ENCODE results near the gene DDX28. TPM values are rescaled to one million over a fixed set of nuclear protein-coding genes. Genes with fewer than 3 reads are reported as not detected.
"Not testable (repeated sequence)": the region's sequence is repeated elsewhere in the genome, so short reads cannot be mapped to it uniquely, and the experiment has no call there.

Gene DDX28
- total RNA-seq, 1 experiment from 2014 or later: 19.6 TPM

DNA sequence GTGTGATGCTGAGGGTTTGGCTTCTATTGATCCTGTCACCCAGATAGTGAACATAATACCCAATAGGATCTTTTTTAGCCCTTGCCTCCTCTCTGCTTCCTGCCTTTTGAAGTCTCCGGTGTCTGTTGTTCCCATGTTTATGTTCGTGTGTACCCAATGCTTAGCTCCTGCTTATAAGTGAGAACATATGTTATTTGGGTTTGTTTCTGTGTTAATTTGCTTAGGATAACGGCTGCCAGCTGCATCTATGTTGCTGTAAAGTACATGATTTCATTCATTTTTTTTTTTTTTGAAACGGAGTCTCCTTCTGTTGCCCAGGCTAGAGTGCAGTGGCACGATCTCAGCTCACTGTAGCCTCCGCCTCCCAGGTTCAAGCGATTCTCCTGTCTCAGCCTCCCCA is 23.1 kb upstream of the DDX28 start:
- in situ Hi-C loops (cut with HindIII; ENCODE audit: low pct_unique_long_range_greater_than_20kb, low sequenced_read_pairs): no loop called here
- DNase-seq (ENCODE audit: low read depth, low spot score): no peak

DNA sequence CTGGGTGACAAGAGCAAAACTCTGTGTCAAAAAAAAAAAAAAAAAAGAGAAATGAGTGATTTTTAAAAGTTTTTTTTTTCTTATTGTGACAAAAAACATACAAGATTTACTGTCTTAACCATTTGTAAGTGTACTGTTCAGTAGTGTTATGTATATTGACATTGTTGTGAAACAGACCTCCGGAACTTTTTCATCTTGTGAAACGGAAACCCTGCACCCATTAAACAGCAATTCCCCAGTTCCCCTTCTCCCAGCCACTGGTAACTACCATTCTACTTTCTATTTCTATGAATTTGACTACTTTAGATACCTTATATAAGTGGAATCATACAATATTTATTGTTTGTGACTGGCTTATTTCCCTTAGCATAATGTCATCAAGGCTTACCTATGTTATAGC is 18.8 kb upstream of the DDX28 start:
- DNase-seq (ENCODE audit: low read depth, low spot score): no peak
- in situ Hi-C loops (cut with HindIII; ENCODE audit: low pct_unique_long_range_greater_than_20kb, low sequenced_read_pairs): no loop called here

DNA sequence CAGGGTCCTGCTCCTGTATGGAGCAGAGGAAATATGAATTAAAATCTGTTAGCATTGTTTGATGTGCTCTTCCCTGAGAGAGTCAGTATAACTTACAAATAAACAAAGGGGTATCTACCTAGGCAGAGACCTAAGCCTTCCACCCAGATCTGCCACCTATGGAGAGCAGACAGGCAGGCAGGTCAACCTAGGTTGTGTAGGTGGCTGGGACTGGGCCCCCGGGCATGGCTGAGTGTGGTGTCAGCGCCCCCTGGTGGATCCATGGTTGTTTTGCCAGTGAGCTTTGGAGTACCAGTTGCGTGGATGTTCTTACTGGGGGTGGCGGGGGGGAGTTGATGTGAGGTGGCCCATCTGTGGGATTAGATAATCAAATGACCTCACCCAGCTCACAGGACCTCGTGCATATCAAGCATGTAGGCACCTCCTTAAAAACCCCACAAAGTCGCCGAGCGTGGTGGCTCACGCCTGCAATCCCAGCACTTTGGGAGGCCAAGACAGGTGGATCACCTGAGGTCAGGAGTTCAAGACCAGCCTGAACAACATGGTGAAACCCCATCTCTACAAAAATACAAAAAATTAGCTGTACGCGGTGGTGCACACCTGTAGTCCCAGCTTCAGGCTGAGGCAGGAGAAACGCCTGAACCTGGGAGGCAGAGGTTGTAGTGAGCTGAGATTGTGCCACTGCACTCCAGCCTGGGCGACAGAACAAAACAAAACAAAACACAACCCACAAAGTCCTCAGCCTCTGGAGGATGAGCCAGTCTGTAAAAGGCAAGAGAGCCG is 17.7 kb upstream of the DDX28 start:
- peak; percentile 70 for DNase-seq (ENCODE audit: low read depth, low spot score)
- in situ Hi-C loops (cut with HindIII; ENCODE audit: low pct_unique_long_range_greater_than_20kb, low sequenced_read_pairs): no loop called here

DNA sequence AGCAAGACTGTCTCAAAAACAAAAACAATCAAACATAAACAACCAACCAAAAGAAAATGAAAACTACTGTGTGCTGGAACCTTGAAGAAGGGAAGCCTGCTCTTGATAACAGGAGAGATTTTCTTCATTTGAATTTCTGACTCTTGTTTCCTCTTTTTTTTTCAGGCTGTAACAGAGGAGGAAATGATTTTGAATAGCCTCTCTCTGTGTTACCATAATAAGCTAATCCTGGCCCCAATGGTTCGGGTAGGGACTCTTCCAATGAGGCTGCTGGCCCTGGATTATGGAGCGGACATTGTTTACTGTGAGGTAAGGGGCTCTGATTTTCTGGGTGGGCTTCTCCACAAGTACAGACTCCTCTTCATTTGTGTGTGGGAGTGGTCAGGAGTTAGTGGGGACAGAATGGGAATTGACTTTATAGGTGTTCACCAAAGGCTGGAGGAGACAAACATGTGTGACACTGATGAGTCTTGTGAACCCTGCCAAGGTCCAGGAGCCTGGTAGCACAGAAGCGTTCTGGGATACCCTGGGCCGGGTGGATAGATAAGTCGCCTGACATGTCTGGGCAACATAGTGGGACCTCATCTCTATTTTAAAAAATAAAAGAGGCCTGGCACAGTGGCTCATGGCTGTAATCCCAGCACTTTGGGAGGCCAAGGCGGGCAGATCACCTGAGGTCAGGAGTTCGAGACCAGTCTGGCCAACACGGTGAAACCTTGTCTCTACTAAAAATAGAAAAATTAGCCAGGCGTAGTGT is 15.0 kb upstream of the DDX28 start:
- in situ Hi-C loops (cut with HindIII; ENCODE audit: low pct_unique_long_range_greater_than_20kb, low sequenced_read_pairs): no loop called here
- DNase-seq (ENCODE audit: low read depth, low spot score): no peak

DNA sequence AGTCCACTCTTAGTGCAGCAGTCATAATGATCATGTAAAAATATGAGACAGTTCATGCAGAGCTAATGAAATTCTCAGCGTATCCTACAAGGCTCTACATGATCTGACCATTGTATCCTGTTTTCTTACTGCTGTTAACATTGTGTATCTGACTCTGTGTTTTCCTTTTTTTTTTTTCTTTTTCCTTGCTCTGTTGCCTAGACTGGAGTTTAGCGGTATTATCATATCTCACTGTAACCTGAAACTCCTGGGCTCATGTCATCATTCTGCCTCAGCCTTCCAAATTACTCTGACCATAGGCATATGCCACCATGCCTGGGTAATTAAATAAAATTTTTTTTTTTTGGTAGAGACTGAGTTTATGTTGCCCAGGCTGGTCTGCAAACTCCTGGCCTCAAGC is 12.2 kb upstream of the DDX28 start:
- in situ Hi-C loops (cut with HindIII; ENCODE audit: low pct_unique_long_range_greater_than_20kb, low sequenced_read_pairs): no loop called here
- no peak for DNase-seq (ENCODE audit: low read depth, low spot score)

DNA sequence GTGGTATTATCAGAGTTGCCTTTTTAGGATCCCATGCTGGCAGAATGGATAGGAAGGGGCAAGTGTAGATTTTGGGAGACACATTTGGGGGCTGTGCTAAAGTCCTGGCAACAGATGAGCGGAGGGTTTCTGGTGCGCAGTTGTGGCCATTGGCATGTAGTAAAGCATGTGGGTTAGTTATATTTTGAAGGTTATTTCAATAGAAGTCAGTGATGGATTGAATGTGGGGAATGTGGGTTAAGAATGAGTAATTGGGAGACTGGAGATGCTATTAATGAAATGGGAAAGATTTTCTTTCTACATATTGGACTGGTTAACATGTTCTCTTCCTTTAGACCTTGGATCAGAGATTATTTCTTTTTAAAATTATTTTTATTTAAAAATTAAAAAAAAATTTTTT is 10.1 kb upstream of the DDX28 start:
- in situ Hi-C loops (cut with HindIII; ENCODE audit: low pct_unique_long_range_greater_than_20kb, low sequenced_read_pairs): no loop called here
- DNase-seq (ENCODE audit: low read depth, low spot score): no peak

DNA sequence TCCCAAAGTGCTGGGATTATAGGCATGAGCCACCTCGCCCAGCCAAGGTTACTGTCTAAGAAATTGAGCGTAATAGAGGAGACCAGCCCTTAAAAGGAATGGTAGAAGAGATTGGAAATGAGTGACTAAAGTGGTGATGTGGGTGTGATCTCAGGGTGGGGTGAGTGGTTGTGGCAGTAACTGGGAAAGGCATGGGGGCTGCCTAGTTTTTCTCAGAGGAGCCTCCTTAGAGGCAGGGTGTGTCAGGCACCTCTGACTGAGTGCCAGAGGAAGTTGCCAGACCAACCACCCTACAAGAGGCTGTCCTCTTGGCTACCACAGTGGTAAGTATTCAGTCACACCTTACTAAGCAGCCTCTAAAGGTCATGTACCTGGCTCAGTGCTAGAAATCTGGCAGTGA is 8.9 kb upstream of the DDX28 start:
- no peak for DNase-seq (ENCODE audit: low read depth, low spot score)
- in situ Hi-C loops (cut with HindIII; ENCODE audit: low pct_unique_long_range_greater_than_20kb, low sequenced_read_pairs): no loop called here

DNA sequence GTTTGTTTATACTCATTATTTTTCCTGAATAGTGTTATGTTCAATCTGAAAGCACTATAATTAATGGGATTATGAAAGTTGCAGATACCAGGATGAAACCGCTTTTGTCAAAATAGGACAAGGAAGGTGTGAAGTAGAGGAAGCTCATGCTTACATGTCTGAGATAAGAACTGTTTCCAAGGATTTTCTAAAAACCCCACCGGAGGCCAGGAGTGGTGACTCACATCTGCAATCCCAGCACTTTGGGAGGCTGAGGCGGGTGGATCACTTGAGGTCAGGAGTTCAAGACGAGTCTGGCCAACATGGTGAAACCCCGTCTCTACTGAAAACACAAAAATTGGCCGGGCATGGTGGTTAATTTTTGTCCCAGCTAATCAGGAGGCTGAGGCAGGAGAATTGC is 7.1 kb upstream of the DDX28 start:
- not testable (repeated sequence) for DNase-seq (ENCODE audit: low read depth, low spot score)

DNA sequence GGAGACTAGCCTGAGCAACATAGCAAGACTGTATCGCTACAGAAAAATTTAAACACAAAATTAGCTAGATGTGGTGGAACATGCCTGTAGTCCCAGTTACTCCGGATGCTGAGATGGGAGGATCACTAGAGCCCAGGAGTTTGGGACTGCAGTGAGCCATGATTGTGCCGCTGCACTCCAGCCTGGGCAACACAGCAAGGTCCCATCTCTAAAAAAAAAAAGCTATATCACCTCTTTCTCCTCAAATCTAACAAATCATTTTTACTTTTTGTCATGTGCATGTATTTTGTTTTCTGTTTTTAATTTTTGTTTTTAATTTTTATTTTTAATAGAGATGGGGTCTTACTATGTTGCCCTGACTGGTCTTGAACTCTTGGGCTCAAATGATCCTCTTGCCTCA is 6.0 kb upstream of the DDX28 start:
- DNase-seq (ENCODE audit: low read depth, low spot score): no peak
- in situ Hi-C loops (cut with HindIII; ENCODE audit: low pct_unique_long_range_greater_than_20kb, low sequenced_read_pairs): no loop called here

More for the DNA sequence above, 7.1 kb upstream of the DDX28 start:
- in situ Hi-C loops (cut with HindIII; ENCODE audit: low pct_unique_long_range_greater_than_20kb, low sequenced_read_pairs): not testable (repeated sequence)

DNA sequence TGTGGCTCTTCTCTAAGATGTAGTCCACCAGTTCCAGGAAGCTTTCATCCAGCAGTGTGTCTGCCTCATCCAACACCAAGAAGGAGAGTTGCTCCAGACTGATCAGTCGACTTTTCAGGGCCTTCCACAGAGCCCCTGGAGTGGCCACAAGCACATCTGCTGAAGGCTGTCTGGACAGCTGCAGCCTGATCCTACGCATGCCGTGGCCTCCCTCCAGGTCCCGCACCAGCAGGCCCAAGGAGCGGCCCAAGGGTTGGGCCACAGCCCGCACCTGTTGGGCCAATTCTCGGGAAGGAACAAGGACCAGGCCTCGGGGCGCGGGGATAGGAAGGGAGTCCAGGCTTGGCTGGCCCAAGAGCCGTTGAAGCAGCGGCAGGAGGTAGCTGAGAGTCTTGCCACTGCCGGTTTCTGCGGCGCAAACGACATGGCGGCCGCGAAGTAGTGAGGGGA is 729 bp downstream of the DDX28 start:
- in situ Hi-C loops (cut with HindIII; ENCODE audit: low pct_unique_long_range_greater_than_20kb, low sequenced_read_pairs): no loop called here
- no peak for DNase-seq (ENCODE audit: low read depth, low spot score)

DNA sequence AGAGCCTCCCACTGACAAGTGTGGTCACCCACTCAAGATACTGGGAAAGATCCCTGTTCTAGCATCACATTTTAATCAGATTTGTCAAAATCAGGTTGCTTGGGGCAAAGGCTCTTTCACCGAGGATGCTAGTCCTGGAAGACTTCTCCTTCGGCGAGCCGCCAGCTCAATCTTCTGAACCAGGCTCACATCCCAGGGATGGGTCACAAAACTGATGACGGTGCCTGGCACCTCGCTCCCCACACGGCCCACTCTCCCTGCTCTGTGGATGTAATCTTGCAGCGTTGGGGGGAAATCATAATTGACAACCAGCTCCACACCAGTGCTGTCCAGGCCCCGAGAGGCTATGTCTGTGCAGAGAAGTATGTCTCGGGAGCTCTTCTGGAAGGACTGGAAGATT is 1.5 kb downstream of the DDX28 start:
- in situ Hi-C loops (cut with HindIII; ENCODE audit: low pct_unique_long_range_greater_than_20kb, low sequenced_read_pairs): no loop called here
- no peak for DNase-seq (ENCODE audit: low read depth, low spot score)

DNA sequence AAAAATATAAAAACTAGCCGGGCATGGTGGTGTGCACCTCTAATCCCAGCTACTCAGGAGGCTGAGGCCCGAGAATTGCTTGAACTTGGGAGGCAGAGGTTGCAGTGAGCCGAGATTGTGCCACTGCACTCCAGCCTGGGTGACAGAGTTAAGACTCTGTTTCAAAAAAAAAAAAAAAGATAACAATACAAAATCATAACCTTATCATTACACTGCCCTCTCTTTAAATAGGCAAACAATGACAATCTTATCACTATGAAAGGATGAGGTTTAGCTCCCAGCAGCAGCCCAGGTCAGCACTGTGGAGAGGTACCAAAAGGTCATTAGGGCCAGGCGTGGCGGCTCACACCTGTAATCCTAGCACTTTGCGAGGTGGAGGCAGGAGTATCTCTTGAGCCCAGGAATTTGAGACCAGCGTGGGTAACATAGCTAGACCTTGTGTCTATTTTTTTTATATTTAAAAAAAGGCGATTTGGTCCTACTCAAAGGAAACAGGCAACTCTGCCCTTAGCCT is 3.8 kb downstream of the DDX28 start:
- in situ Hi-C loops (cut with HindIII; ENCODE audit: low pct_unique_long_range_greater_than_20kb, low sequenced_read_pairs): no loop called here

DNA sequence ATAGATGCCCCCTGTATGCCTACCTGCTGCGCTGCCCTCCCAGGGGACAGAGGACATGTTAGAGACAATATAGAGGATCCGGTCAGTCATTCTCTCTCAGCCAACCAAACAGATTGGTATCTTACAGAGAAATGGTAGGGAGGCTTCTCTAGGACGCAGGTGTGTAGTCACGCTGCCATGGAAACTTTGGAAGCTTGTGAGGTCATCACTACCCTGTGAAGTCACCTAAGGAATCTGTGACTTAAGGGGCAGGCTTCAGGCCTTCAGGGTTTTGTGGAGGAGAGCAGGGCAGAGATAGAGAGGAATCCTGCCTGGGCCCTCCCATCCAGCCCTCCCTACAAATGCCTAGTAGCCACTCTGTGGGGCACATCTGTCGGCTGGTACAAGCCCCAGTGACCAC is 7.4 kb downstream of the DDX28 start, which contains the start of gene DPEP2NB:
Gene DPEP2NB (minus strand): TSS at position 231 of the 400 bp plus-strand sequence. CDS start 141 bp downstream, at position 90.
- in situ Hi-C loops (cut with HindIII; ENCODE audit: low pct_unique_long_range_greater_than_20kb, low sequenced_read_pairs): no loop called here
- no peak for DNase-seq (ENCODE audit: low read depth, low spot score)

More for the DNA sequence above, 3.8 kb downstream of the DDX28 start:
- DNase-seq (ENCODE audit: low read depth, low spot score): no peak

DNA sequence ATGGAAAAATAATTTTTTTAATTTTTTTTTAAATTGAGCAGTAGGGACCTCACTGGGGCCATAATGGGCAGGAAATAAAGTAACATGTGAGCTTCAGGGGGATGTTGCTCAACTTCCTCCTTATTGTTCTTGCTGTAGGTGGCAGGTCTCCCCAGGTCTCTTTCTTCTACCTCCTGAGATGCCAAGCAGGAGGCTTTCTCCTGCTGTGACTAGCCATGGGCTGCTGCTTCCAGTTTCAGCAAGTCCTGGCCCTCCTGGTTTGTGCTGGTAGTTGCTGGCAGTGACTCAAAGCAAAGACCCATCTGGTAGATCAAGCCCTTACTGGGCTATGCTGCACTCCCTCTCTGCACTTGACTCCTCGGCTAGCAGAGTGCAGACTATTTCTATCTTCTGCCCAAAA is 9.6 kb downstream of the DDX28 start:
- DNase-seq (ENCODE audit: low read depth, low spot score): no peak
- in situ Hi-C loops (cut with HindIII; ENCODE audit: low pct_unique_long_range_greater_than_20kb, low sequenced_read_pairs): no loop called here

DNA sequence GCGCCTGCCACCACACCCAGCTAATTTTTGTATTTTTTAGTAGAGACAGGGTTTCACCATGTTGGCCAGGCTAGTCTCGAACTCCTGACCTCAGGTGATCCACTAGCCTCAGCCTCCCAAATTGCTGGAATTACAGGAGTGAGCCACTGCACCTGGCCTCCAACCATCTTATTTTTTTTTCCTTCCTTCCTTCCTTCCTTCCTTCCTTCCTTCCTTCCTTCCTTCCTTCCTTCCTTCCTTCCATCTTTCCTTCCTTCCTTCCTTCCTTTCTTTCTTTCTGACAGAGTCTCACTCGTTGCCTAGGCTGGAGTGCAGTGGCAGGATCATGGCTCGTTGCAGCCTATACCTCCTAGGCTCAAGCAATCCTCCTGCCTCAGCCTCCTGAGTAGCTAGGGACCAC is 13.2 kb downstream of the DDX28 start:
- in situ Hi-C loops (cut with HindIII; ENCODE audit: low pct_unique_long_range_greater_than_20kb, low sequenced_read_pairs): not testable (repeated sequence)

DNA sequence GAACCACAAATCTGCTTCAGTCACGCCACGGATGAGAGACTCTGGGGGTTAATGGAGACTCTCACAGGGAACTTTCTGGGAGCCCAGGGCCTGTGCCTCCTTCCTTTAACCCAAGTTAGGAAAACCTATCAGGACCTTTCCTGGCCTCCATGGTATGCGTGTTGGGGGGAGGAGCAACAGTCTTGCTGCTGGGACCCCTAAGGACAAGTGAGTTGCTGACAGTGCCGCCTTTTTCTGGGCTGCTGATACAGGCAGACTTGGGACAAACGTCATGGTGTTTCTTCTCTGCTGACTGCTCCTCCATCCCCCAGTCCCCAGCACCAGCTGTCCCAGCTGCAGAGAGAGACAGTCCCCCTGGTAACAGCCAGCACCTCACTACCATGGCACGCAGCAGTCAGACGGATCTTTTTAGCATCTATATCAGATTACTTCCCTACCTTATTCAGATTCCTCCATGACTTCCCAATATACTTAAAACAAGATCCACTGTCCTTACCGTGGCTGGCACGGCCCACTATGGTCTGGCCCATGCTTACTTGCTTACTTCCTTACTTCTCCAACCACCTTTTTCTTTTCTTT is 13.8 kb downstream of the DDX28 start:
- in situ Hi-C loops (cut with HindIII; ENCODE audit: low pct_unique_long_range_greater_than_20kb, low sequenced_read_pairs): no loop called here
- DNase-seq (ENCODE audit: low read depth, low spot score): no peak

More for the DNA sequence above, 13.2 kb downstream of the DDX28 start:
- DNase-seq (ENCODE audit: low read depth, low spot score): not testable (repeated sequence)

DNA sequence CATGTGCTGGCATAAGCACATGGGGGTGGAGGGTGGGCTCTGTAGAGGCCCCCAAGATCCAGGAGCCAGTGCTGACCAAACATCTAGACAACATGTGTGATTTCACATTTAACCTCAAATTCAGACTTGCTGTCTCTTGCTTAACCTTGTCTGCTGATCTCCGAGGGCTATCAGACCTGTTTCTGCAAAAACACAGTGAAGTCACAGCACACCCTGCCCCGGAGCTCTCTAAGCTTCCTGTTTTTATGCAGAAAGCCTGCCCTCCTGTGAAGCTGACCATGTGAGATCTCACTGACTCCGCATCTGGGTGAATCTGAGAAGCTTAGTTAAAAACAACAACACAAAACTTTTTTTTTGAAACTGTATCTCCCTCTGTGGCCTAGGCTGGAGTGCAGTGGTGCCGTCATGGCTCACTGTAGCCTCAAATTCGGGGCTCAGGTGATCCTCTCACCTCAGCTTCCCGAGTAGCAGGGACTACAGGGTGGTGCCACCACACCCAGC is 17.2 kb downstream of the DDX28 start:
- in situ Hi-C loops (cut with HindIII; ENCODE audit: low pct_unique_long_range_greater_than_20kb, low sequenced_read_pairs): no loop called here
- DNase-seq (ENCODE audit: low read depth, low spot score): peak; percentile 28

DNA sequence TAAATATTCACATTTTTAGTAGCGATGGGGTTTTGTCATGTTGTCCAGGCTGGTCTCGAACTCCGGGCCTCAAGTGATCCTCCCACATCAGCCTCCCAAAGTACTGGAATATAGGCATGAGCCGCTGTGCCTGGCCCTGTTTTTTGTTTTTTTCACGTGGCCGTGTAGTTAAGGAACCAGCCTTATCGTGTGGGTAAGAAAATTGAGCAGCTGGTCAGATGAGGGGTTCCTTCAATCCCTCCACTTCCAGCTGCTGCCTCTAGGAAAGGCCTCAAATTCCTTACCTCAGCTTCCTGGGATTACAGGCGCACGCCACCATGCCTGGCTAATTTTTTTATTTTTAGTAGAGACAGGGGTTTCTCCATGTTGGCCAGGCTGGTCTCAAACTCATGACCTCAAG is 17.8 kb downstream of the DDX28 start:
- no peak for DNase-seq (ENCODE audit: low read depth, low spot score)
- in situ Hi-C loops (cut with HindIII; ENCODE audit: low pct_unique_long_range_greater_than_20kb, low sequenced_read_pairs): no loop called here

Data from SK-MEL-5 (cell line).